HepG2 (cell line): ENCODE results near the gene COX14. TPM values are rescaled to one million over a fixed set of nuclear protein-coding genes. Genes with fewer than 3 reads are reported as not detected.
A peak's percentile ranks its signal among the peaks of the same experiment; 100 is the strongest.

Source experiments
- ATAC-seq: fragments of 200-7000 bp; cut with Tn5 transposase; 3 replicates; pipeline ENCODE4 v1.9.1; 2020; ENCODE audit warnings: mild to moderate bottlenecking, moderate library complexity
- BruUV-seq: library from RNA; stranded (reverse); fragments of 400-500 nt; replicated peaks from 2 replicates; lab custom pipeline; 2021; lab: Mats Ljungman, UMichigan
- CTCF ChIA-PET: fragments of 300-600 bp; formaldehyde crosslinking; extraction: SDS; loops from one replicate; lab custom pipeline; 2021; ENCODE audit warnings: low total read pairs, inconsistent platforms, low intra/inter-chr PET ratio; lab: Yijun Ruan, JAX
- POLR2A ChIA-PET: fragments of 350-600 bp; sonication (Branson Sonifier 250); formaldehyde crosslinking; loops from one replicate; lab custom pipeline; 2020; ENCODE audit warnings: antibody characterized with exemption, inconsistent platforms; lab: Yijun Ruan, JAX
- DNase-seq: peaks from one replicate; pipeline ENCODE4 v3.0.0-alpha.2; 2015; ENCODE audit warnings: low spot score
- FAIRE-seq: peaks from 3 replicates; lab custom pipeline; 2011; peaks lifted over from hg19 to GRCh38; lab: Jason Lieb, UNC
- H2AFZ ChIP-seq: one replicate; pipeline ENCODE4 v1.6.1; 2011; ENCODE audit warnings: low read length, inconsistent platforms
- H3K27ac ChIP-seq: fragments of 300-600 bp; 3 replicates; pipeline ENCODE4 v1.8.0; 2011; ENCODE audit warnings: mixed run types, mild to moderate bottlenecking, mixed read lengths, low read length, inconsistent platforms; ENCODE audit not compliant: insufficient read depth; ENCODE audit errors: extremely low read length
- H3K27me3 ChIP-seq, 2 experiments: fragments of 200-600 bp in 1 of 2; 2 replicates in 1 of 2; 3 replicates in 1 of 2; pipeline versions ENCODE4 v1.6.0 to v1.8.0; 2011; ENCODE audit warnings: low read length in 2 of 2, mild to moderate bottlenecking in 2 of 2, moderate library complexity in 2 of 2, inconsistent platforms in 1 of 2; ENCODE audit not compliant: insufficient read depth in 2 of 2, control insufficient read depth in 1 of 2
- H3K36me3 ChIP-seq, 2 experiments: fragments of 200-600 bp in 1 of 2; replicated peaks in 1 of 2; 2 replicates in 1 of 2; 3 replicates in 1 of 2; pipeline versions ENCODE4 v1.5.1 to v1.8.0; 2011; ENCODE audit warnings: low read length in 2 of 2, inconsistent platforms in 1 of 2; ENCODE audit not compliant: insufficient read depth in 2 of 2, control insufficient read depth in 1 of 2
- H3K4me1 ChIP-seq: 2 replicates; pipeline ENCODE4 v1.5.1; 2012; ENCODE audit warnings: low read length, inconsistent platforms; ENCODE audit not compliant: insufficient read depth
- H3K4me2 ChIP-seq: 2 replicates; pipeline ENCODE4 v1.6.0; 2011; ENCODE audit warnings: low read depth, low read length, inconsistent platforms
- H3K4me3 ChIP-seq, 3 experiments: fragments of 200-600 bp in 1 of 3; sonication (generic), shearing (Covaris generic) in 1 of 3; replicated peaks in 1 of 3; 2 replicates each; pipeline ENCODE4 v1.5.1; 2011 to 2016; ENCODE audit warnings: low read length in 3 of 3, inconsistent platforms in 2 of 3, low read depth in 2 of 3, mild to moderate bottlenecking in 2 of 3, control low read depth in 1 of 3, mixed read lengths in 1 of 3; ENCODE audit not compliant: insufficient read depth in 1 of 3
- H3K79me2 ChIP-seq: one replicate; pipeline ENCODE4 v1.6.1; 2011; ENCODE audit warnings: low read length, inconsistent platforms; ENCODE audit not compliant: insufficient read depth
- H3K9ac ChIP-seq: 2 replicates; pipeline ENCODE4 v1.6.0; 2011; ENCODE audit warnings: mild to moderate bottlenecking, low read depth, low read length, inconsistent platforms; ENCODE audit not compliant: insufficient read depth
- H3K9me3 ChIP-seq: 2 replicates; pipeline ENCODE4 v1.5.1; 2012; ENCODE audit warnings: mild to moderate bottlenecking, low read length
- H4K20me1 ChIP-seq: 2 replicates; pipeline ENCODE4 v1.6.0; 2011; ENCODE audit warnings: inconsistent platforms, mild to moderate bottlenecking, low read length, moderate library complexity; ENCODE audit not compliant: insufficient read depth
- CEBPZ ChIP-seq: IDR thresholded peaks from 2 replicates; pipeline ENCODE4 v1.6.1; 2012; ENCODE audit warnings: low read length, improper control_type of control experiment
- EP300 ChIP-seq, 3 experiments: sonication (generic) in 1 of 3; formaldehyde crosslinking in 1 of 3; IDR thresholded peaks; 2 replicates each; pipeline versions ENCODE4 v1.5.1 to v1.6.1; 2011 to 2020; ENCODE audit warnings: low read depth in 2 of 3, low read length in 2 of 3, borderline replicate concordance in 1 of 3, improper control_type of control experiment in 1 of 3, mild to moderate bottlenecking in 1 of 3, missing genetic modification reagents in 1 of 3, moderate library complexity in 1 of 3
- ERF ChIP-seq: IDR thresholded peaks from 2 replicates; pipeline ENCODE4 v1.6.1; 2018; ENCODE audit warnings: missing biosample characterization, missing genetic modification reagents
- HOXD1 ChIP-seq: sonication (generic); formaldehyde crosslinking; IDR thresholded peaks from 2 replicates; pipeline ENCODE4 v1.5.0; 2020; ENCODE audit warnings: missing genetic modification reagents
- SAFB2 ChIP-seq: sonication (generic); formaldehyde crosslinking; IDR thresholded peaks from 2 replicates; pipeline ENCODE4 v1.5.1; 2020; ENCODE audit warnings: missing genetic modification reagents, low read depth, mild to moderate bottlenecking, borderline replicate concordance
- SCMH1 ChIP-seq: sonication (generic); formaldehyde crosslinking; IDR thresholded peaks from 2 replicates; pipeline ENCODE4 v1.9.0; 2021; ENCODE audit warnings: missing genetic modification reagents, mild to moderate bottlenecking, borderline replicate concordance
- U2AF1 ChIP-seq: fragments of 200-400 bp; formaldehyde crosslinking; optimal IDR thresholded peaks from 2 replicates; pipeline ENCODE3; 2017; ENCODE audit warnings: mild to moderate bottlenecking, low read depth, low read length
- ZNF674 ChIP-seq: sonication (generic); formaldehyde crosslinking; IDR thresholded peaks from 2 replicates; pipeline ENCODE4 v1.5.0; 2020; ENCODE audit warnings: low read depth, mild to moderate bottlenecking, missing genetic modification reagents
- ZNF720 ChIP-seq: sonication (generic); formaldehyde crosslinking; IDR thresholded peaks from 2 replicates; pipeline ENCODE4 v1.4.0; 2020; ENCODE audit warnings: missing genetic modification reagents
- ZNF792 ChIP-seq: IDR thresholded peaks from 2 replicates; pipeline ENCODE4 v1.6.1; 2016
- WGBS: methylation state at CpG from one replicate; pipeline ENCODE4 v1.1.6; 2017; ENCODE audit warnings: low lambda C conversion rate; 5-methylcytosine and 5-hydroxymethylcytosine counted together
- in situ Hi-C: cut with HindIII; loops from 2 replicates; pipeline ENCODE4 v1.10.0; 2017; ENCODE audit warnings: low pct_unique_long_range_greater_than_20kb; ENCODE audit not compliant: extremely low pct_ligation_motif_present
- intact Hi-C: fragments of 100-400 bp; cut with micrococcal nuclease; formaldehyde crosslinking; loops from one replicate; pipeline ENCODE4 v1.10.0; 2022; ENCODE audit not compliant: unreplicated experiment
- polyA plus RNA-seq, 8 experiments: library from polyadenylated mRNA; depleted of rRNA in 3 of 8; stranded (reverse) in 7 of 8; unstranded in 1 of 8; fragments of >200 nt; fragmentation: Illumina TruSeq in 4 of 8; extraction: Trizol in 4 of 8; gene quantifications; 2 replicates each; pipeline versions ENCODE4 v1.2.1 to v1.2.3, GENCODE V29; 2011 to 2016; ENCODE audit warnings: low read depth in 4 of 8, missing spikeins in 1 of 8, mixed read lengths in 1 of 8; ENCODE audit not compliant: insufficient read depth in 1 of 8
- total RNA-seq, 5 experiments: library from RNA; depleted of rRNA; stranded (reverse); fragments of >200 nt; fragmentation: Illumina TruSeq; extraction: Trizol; gene quantifications; 2 replicates each; pipeline ENCODE4 v1.2.3, GENCODE V29; 2016; ENCODE audit warnings: low read depth in 1 of 5
- TF ChIP-seq, protein P1 (sequence below): sonication (generic); formaldehyde crosslinking; IDR thresholded peaks from 2 replicates; pipeline ENCODE4 v1.9.0; 2022; ENCODE audit warnings: missing genetic modification reagents, mild to moderate bottlenecking, borderline replicate concordance
- TF ChIP-seq, protein P2 (sequence below): sonication (generic); formaldehyde crosslinking; IDR thresholded peaks from 2 replicates; pipeline ENCODE4 v1.4.0; 2020; ENCODE audit warnings: missing genetic modification reagents

Gene COX14
- total and polyA plus RNA-seq, 2 of the 13 experiments (the other 11 are each of a cell fraction or from before 2014, with no cell fraction given) = 53.0 to 71.6 TPM

GRCh38 chr12:50099302-50100008, 12.6 kb upstream of the COX14 start:
- Histone ChIP-seq H4K20me1 (no peaks in the 10 kb centered on the region), H2AFZ (no peak overlapping the region), H3K9ac (no peak overlapping the region), H3K4me1 (peaks cover 32% of the 10 kb centered on the region), H3K27ac (no peak overlapping the region), H3K79me2 (no peaks in the 10 kb centered on the region), H3K27me3 (no peaks in the 10 kb centered on the region), H3K4me2 (no peak overlapping the region), H3K4me3 (no peak overlapping the region), H3K9me3 (no peaks in the 10 kb centered on the region), H3K36me3 (peaks cover 24 to 49% of the 10 kb centered on the region in 2 experiments)
- CTCF ChIA-PET = no interaction called here
- intact Hi-C loops (no loop called here), in situ Hi-C loops (no loop called here)
- ATAC-seq = no peak
- TF ChIP-seq SAFB2 (CRISPR knock-in tag) = no peak
- no peak for TF ChIP-seq EP300 (IDR thresholded peaks at IDR 0.05; ENCODE audit: low read depth in 2 of 2, low read length in 2 of 2)
- TF ChIP-seq EP300 (CRISPR knock-in tag; IDR thresholded peaks at IDR 0.05; ENCODE audit: borderline replicate concordance) = no peak
- TF ChIP-seq ZNF720 = no peak
- TF ChIP-seq, protein P1, sequence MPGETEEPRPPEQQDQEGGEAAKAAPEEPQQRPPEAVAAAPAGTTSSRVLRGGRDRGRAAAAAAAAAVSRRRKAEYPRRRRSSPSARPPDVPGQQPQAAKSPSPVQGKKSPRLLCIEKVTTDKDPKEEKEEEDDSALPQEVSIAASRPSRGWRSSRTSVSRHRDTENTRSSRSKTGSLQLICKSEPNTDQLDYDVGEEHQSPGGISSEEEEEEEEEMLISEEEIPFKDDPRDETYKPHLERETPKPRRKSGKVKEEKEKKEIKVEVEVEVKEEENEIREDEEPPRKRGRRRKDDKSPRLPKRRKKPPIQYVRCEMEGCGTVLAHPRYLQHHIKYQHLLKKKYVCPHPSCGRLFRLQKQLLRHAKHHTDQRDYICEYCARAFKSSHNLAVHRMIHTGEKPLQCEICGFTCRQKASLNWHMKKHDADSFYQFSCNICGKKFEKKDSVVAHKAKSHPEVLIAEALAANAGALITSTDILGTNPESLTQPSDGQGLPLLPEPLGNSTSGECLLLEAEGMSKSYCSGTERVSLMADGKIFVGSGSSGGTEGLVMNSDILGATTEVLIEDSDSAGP = no peak
- no peak for TF ChIP-seq U2AF1
- no peak for TF ChIP-seq ERF (CRISPR knock-in tag)
- no peak for TF ChIP-seq HOXD1 (CRISPR knock-in tag)
- no peak for TF ChIP-seq CEBPZ
- TF ChIP-seq, protein P2, sequence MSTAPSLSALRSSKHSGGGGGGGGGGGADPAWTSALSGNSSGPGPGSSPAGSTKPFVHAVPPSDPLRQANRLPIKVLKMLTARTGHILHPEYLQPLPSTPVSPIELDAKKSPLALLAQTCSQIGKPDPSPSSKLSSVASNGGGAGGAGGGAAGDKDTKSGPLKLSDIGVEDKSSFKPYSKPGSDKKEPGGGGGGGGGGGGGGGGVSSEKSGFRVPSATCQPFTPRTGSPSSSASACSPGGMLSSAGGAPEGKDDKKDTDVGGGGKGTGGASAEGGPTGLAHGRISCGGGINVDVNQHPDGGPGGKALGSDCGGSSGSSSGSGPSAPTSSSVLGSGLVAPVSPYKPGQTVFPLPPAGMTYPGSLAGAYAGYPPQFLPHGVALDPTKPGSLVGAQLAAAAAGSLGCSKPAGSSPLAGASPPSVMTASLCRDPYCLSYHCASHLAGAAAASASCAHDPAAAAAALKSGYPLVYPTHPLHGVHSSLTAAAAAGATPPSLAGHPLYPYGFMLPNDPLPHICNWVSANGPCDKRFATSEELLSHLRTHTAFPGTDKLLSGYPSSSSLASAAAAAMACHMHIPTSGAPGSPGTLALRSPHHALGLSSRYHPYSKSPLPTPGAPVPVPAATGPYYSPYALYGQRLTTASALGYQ (CRISPR knock-in tag) = no peak
- TF ChIP-seq ZNF674 = no peak
- TF ChIP-seq SCMH1 (CRISPR knock-in tag) = no peak
- TF ChIP-seq ZNF792 (CRISPR knock-in tag) = no peak
- no peak for FAIRE-seq
- TSS peak; percentile 10 for BruUV-seq
- POLR2A ChIA-PET = interaction anchor here (0.8 to 2.3 kb wide), 3 partner anchors 12 to 16 kb away, joined by 3 to 10 read pairs (median 3); no protein-coding TSS in a partner anchor
- WGBS = 95% methylated on average over 4 of the region's 5 CpGs
- DNase-seq = no peak
